Measurements from ENCODE around the gene TWF2. TPM values are rescaled to one million over a fixed set of nuclear protein-coding genes. Genes with fewer than 3 reads are reported as not detected.

TWF2 gene
- total RNA-seq, 4 donors from 2014 or later: 31.6 to 74.9 (median 55.7) TPM

- Histone ChIP-seq H3K36me3 (peaks cover 0 to 84% (median 30%) of the 10 kb centered on the region in 3 donors), H3K4me3 (peak overlapping the region in 1 of 4 donors; percentile 18), H3K4me1 (peaks cover 9 to 90% (median 59%) of the 10 kb centered on the region in 3 donors), H3K9me3 (no peaks in the 10 kb centered on the region), H3K27me3 (no peaks in the 10 kb centered on the region), H3K27ac (peak overlapping the region; percentile 46 to 71 (median 64))
- DNase-seq: no peak
- 54 to 55% methylated on average over 3 of the region's 3 CpGs for WGBS, 2 donors
- intact Hi-C loops (cut with DNase I): loop anchor here (5.0 kb wide), 1 partner anchor 32 kb away; the partner anchor contains the start of gene TWF2
- TF ChIP-seq CTCF (IDR thresholded peaks at IDR 0.05) (no peak), POLR2A (IDR thresholded peaks at IDR 0.05) (no peak)
These were observed 30.8 kb upstream of the TWF2 start for GRCh38 chr3:52269776-52270175.

- peaks cover 0 to 85% (median 38%) of the 10 kb centered on the region in 3 donors for H3K36me3 ChIP-seq
- intact Hi-C loops (cut with DNase I): no loop called here
- H3K27ac ChIP-seq: peak overlapping the region; percentile 2 to 66 (median 32)
- no peaks in the 10 kb centered on the region for H3K9me3 ChIP-seq
- no peaks in the 10 kb centered on the region for H3K27me3 ChIP-seq
- TF ChIP-seq CTCF (IDR thresholded peaks at IDR 0.05): no peak
- no peak for TF ChIP-seq POLR2A (IDR thresholded peaks at IDR 0.05)
- peaks cover 9 to 88% (median 47%) of the 10 kb centered on the region in 3 donors for H3K4me1 ChIP-seq
- no peak overlapping the region for H3K4me3 ChIP-seq
- WGBS, 2 donors: 64 to 71% methylated on average over 4 to 7 of the region's 7 CpGs
- DNase-seq: no peak
These were observed 29.1 kb upstream of the TWF2 start for GRCh38 chr3:52268036-52268435.

GRCh38 chr3:52265387-52265786 lies 26.4 kb upstream of the TWF2 start:
- Histone ChIP-seq H3K9me3 (no peaks in the 10 kb centered on the region), H3K27ac (peak overlapping the region in 2 of 4 donors; percentile 51 to 64), H3K27me3 (no peaks in the 10 kb centered on the region), H3K36me3 (peaks cover 0 to 98% (median 56%) of the 10 kb centered on the region in 3 donors), H3K4me1 (peaks cover 0 to 62% (median 23%) of the 10 kb centered on the region in 3 donors), H3K4me3 (no peak overlapping the region)
- intact Hi-C loops (cut with DNase I): no loop called here
- DNase-seq: no peak
- WGBS, 2 donors: 78 to 87% methylated on average over 6 of the region's 6 CpGs
- TF ChIP-seq POLR2A (IDR thresholded peaks at IDR 0.05): no peak
- no peak for TF ChIP-seq CTCF (IDR thresholded peaks at IDR 0.05)

- TF ChIP-seq CTCF (IDR thresholded peaks at IDR 0.05) (no peak), POLR2A (IDR thresholded peaks at IDR 0.05) (no peak)
- Histone ChIP-seq H3K27me3 (no peaks in the 10 kb centered on the region), H3K4me1 (peaks cover 0 to 51% (median 3%) of the 10 kb centered on the region in 3 donors), H3K27ac (no peak overlapping the region), H3K9me3 (no peaks in the 10 kb centered on the region), H3K4me3 (no peak overlapping the region), H3K36me3 (peaks cover 18 to 98% (median 74%) of the 10 kb centered on the region in 3 donors)
- intact Hi-C loops (cut with DNase I): no loop called here
- no peak for DNase-seq
These were observed 23.5 kb upstream of the TWF2 start for GRCh38 chr3:52262447-52262846.

GRCh38 chr3:52259448-52259847 lies 20.5 kb upstream of the TWF2 start:
- 94 to 97% methylated on average over 4 of the region's 4 CpGs for WGBS, 2 donors
- no peaks in the 10 kb centered on the region for H3K27me3 ChIP-seq
- TF ChIP-seq POLR2A (IDR thresholded peaks at IDR 0.05) (no peak), CTCF (IDR thresholded peaks at IDR 0.05) (no peak)
- H3K4me1 ChIP-seq: peaks cover 0 to 49% (median 6%) of the 10 kb centered on the region in 3 donors
- no peak overlapping the region for H3K4me3 ChIP-seq
- peak overlapping the region in 2 of 4 donors; percentile 4 to 39 for H3K27ac ChIP-seq
- no peaks in the 10 kb centered on the region for H3K9me3 ChIP-seq
- intact Hi-C loops (cut with DNase I): no loop called here
- DNase-seq: no peak
- peaks cover 37 to 100% (median 84%) of the 10 kb centered on the region in 3 donors for H3K36me3 ChIP-seq

Data from esophagus squamous epithelium (tissue), 5 donors.